ENCODE data around the gene SURF6. TPM values are rescaled to one million over a fixed set of nuclear protein-coding genes. Genes with fewer than 3 reads are reported as not detected.
A peak's percentile ranks its signal among the peaks of the same experiment; 100 is the strongest.
"Not testable (repeated sequence)": the region's sequence is repeated elsewhere in the genome, so short reads cannot be mapped to it uniquely, and the experiment has no call there.

SURF6 gene
- total RNA-seq, 1 donor from 2014 or later, result 15.2 TPM

GRCh38 chr9:133340916-133341315 is 4.9 kb upstream of the SURF6 start:
- Histone ChIP-seq H3K4me3 (peak overlapping the region; percentile 7), H3K4me1 (peaks cover 25% of the 10 kb centered on the region), H3K27ac (peak overlapping the region; percentile 67), H3K36me3 (peaks cover 72% of the 10 kb centered on the region), H3K9me3 (no peaks in the 10 kb centered on the region), H3K27me3 (ENCODE audit: low read depth) (no peaks in the 10 kb centered on the region)
- TF ChIP-seq CTCF (IDR thresholded peaks at IDR 0.05), result no peak
- intact Hi-C loops (cut with DNase I), result no loop called here
- no peak for ATAC-seq
- no peak for DNase-seq

GRCh38 chr9:133340256-133340655 is 4.3 kb upstream of the SURF6 start:
- H3K27me3 ChIP-seq (ENCODE audit: low read depth), result no peaks in the 10 kb centered on the region
- DNase-seq, result no peak
- H3K27ac ChIP-seq, result peak overlapping the region; percentile 67
- ATAC-seq, result no peak
- H3K4me3 ChIP-seq, result peak overlapping the region; percentile 7
- intact Hi-C loops (cut with DNase I), result no loop called here
- TF ChIP-seq CTCF (IDR thresholded peaks at IDR 0.05), result no peak
- peaks cover 65% of the 10 kb centered on the region for H3K36me3 ChIP-seq
- no peaks in the 10 kb centered on the region for H3K9me3 ChIP-seq
- peaks cover 28% of the 10 kb centered on the region for H3K4me1 ChIP-seq

- Histone ChIP-seq H3K4me3 (no peak overlapping the region), H3K36me3 (peaks cover 60% of the 10 kb centered on the region), H3K27me3 (ENCODE audit: low read depth) (no peaks in the 10 kb centered on the region), H3K9me3 (no peaks in the 10 kb centered on the region), H3K27ac (no peak overlapping the region), H3K4me1 (peaks cover 34% of the 10 kb centered on the region)
- no peak for ATAC-seq
- TF ChIP-seq CTCF (IDR thresholded peaks at IDR 0.05), result no peak
- no peak for DNase-seq
- intact Hi-C loops (cut with DNase I), result no loop called here
Observed at GRCh38 chr9:133339641-133340040, 3.7 kb upstream of the SURF6 start.

- peak; percentile 51 for DNase-seq
- H3K36me3 ChIP-seq, result peaks cover 60% of the 10 kb centered on the region
- H3K27me3 ChIP-seq (ENCODE audit: low read depth); H3K27ac ChIP-seq; H3K9me3 ChIP-seq; ATAC-seq; intact Hi-C loops (cut with DNase I): not testable (repeated sequence)
- H3K4me3 ChIP-seq, result peak overlapping the region; percentile 97
- peaks cover 21% of the 10 kb centered on the region for H3K4me1 ChIP-seq
Observed at GRCh38 chr9:133334888-133335287, 1.1 kb downstream of the SURF6 start.

GRCh38 chr9:133334161-133334560 is 1.8 kb downstream of the SURF6 start:
- ATAC-seq, result no peak
- DNase-seq, result peak; percentile 32
- H3K27ac ChIP-seq, result no peak overlapping the region
- no peaks in the 10 kb centered on the region for H3K27me3 ChIP-seq (ENCODE audit: low read depth)
- TF ChIP-seq CTCF (IDR thresholded peaks at IDR 0.05), result no peak
- intact Hi-C loops (cut with DNase I), result no loop called here
- H3K9me3 ChIP-seq, result no peaks in the 10 kb centered on the region
- H3K4me3 ChIP-seq, result no peak overlapping the region
- peaks cover 21% of the 10 kb centered on the region for H3K4me1 ChIP-seq
- peaks cover 52% of the 10 kb centered on the region for H3K36me3 ChIP-seq

GRCh38 chr9:133333566-133333965 is 2.4 kb downstream of the SURF6 start:
- no peaks in the 10 kb centered on the region for H3K27me3 ChIP-seq (ENCODE audit: low read depth)
- TF ChIP-seq CTCF (IDR thresholded peaks at IDR 0.05), result no peak
- peaks cover 21% of the 10 kb centered on the region for H3K4me1 ChIP-seq
- no peaks in the 10 kb centered on the region for H3K9me3 ChIP-seq
- peaks cover 48% of the 10 kb centered on the region for H3K36me3 ChIP-seq
- no peak overlapping the region for H3K4me3 ChIP-seq
- no peak overlapping the region for H3K27ac ChIP-seq
- DNase-seq (peak; percentile 44), ATAC-seq (no peak)
- intact Hi-C loops (cut with DNase I), result no loop called here

Data from lower lobe of right lung (tissue), 2 donors.